ENCODE data around the gene NPTN. TPM values are rescaled to one million over a fixed set of nuclear protein-coding genes. Genes with fewer than 3 reads are reported as not detected.

The NPTN gene
- total RNA-seq, 4 donors from 2014 or later = 132 to 171 (median 147) TPM

DNA sequence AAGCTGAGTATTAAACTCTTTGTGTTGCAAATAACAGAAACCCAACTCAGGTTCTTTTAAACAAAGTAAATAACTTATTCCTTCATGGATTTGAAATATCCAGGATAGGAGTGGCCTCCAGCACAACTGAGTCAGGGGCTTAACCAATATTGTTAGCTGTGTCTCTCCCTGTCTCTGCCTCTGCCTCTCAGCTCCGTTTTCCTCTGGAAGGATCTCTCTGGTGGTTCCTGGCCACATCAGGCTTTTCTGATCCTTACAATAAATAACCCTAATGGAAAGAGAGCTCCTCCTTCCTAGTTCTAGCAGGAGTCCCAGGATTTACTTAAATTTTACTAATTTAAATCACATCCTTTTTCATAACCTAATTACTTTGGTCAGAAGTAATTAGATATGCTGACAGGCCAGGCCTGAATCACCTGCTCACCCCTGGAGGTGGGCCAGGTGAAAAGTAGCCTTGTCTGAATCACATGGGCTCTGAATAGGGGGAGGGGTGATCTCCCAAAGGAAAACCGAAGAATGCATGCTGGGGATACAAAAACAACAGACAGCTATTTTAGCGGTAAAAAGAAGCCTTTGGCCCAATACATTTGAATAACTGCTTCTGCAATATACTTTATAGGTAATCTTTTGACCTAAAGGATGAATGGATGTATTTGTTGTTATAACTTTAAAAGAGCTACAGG is 114.9 kb downstream of the NPTN start:
- Histone ChIP-seq H3K27me3 (no peaks in the 10 kb centered on the region), H3K4me3 (no peak overlapping the region), H3K4me1 (no peaks in the 10 kb centered on the region), H3K36me3 (no peaks in the 10 kb centered on the region), H3K9me3 (no peaks in the 10 kb centered on the region), H3K27ac (no peak overlapping the region)
- TF ChIP-seq POLR2AphosphoS5 (IDR thresholded peaks at IDR 0.05) (no peak), POLR2A (IDR thresholded peaks at IDR 0.05) (no peak), EP300 (IDR thresholded peaks at IDR 0.05) (no peak)
- TF ChIP-seq, protein P1, sequence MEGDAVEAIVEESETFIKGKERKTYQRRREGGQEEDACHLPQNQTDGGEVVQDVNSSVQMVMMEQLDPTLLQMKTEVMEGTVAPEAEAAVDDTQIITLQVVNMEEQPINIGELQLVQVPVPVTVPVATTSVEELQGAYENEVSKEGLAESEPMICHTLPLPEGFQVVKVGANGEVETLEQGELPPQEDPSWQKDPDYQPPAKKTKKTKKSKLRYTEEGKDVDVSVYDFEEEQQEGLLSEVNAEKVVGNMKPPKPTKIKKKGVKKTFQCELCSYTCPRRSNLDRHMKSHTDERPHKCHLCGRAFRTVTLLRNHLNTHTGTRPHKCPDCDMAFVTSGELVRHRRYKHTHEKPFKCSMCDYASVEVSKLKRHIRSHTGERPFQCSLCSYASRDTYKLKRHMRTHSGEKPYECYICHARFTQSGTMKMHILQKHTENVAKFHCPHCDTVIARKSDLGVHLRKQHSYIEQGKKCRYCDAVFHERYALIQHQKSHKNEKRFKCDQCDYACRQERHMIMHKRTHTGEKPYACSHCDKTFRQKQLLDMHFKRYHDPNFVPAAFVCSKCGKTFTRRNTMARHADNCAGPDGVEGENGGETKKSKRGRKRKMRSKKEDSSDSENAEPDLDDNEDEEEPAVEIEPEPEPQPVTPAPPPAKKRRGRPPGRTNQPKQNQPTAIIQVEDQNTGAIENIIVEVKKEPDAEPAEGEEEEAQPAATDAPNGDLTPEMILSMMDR (IDR thresholded peaks at IDR 0.05) = no peak
- no peak for DNase-seq (ENCODE audit: low spot score in 2 of 2)
- WGBS = 64% methylated on average over 3 of the region's 3 CpGs

DNA sequence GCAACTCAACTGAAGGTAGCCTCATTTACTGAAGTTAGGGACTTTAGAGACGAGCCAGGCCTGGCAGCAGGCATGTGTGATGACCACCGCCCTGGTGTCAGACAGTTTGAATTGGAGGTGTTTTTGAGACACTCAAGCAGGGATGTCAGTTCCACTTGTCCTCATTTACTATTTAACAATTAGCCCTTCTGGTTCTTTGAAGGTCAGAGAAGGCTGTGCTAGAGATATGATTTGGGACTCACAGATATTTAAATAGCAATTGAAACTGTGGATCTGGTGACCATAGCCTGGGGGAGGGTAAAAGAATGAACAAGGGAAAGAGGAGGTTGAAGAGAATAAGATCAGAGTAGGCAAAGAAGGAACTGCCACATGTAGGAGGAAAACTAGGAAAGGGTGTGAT is 115.6 kb downstream of the NPTN start:
- no peak overlapping the region for H3K4me3 ChIP-seq
- no peaks in the 10 kb centered on the region for H3K9me3 ChIP-seq
- DNase-seq (ENCODE audit: low spot score in 2 of 2) = no peak
- no peaks in the 10 kb centered on the region for H3K4me1 ChIP-seq
- H3K27me3 ChIP-seq = no peaks in the 10 kb centered on the region
- H3K27ac ChIP-seq = no peak overlapping the region
- H3K36me3 ChIP-seq = no peaks in the 10 kb centered on the region
- 86% methylated on average over 2 of the region's 2 CpGs for WGBS
- no peak for TF ChIP-seq EP300 (IDR thresholded peaks at IDR 0.05)
- TF ChIP-seq, protein P1 (IDR thresholded peaks at IDR 0.05) = no peak
- TF ChIP-seq POLR2A (IDR thresholded peaks at IDR 0.05) = no peak
- no peak for TF ChIP-seq POLR2AphosphoS5 (IDR thresholded peaks at IDR 0.05)

DNA sequence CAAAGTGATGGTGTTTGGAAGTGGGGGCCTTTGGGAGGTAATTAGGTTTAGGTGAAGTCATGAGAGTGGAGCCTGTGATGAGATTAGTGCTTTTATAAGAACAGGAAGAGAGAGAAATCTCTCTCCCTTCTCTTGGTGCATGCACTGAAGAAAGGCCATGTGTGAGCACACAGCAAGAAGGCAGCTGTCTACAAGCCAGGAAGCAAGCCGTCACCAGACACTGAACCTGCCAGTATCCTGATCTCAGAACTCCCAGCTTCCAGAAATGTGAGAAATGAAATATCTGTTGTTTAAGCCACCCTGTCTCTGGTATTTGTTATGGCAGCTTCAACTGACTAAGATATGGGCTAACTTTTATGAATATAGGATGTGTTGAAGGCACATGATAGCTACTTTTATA is 117.7 kb downstream of the NPTN start:
- 82% methylated on average over 1 of the region's 1 CpG for WGBS
- no peak for DNase-seq (ENCODE audit: low spot score in 2 of 2)

More for the DNA sequence above, 117.7 kb downstream of the NPTN start:
- H3K4me1 ChIP-seq = no peaks in the 10 kb centered on the region
- no peak for TF ChIP-seq POLR2A (IDR thresholded peaks at IDR 0.05)
- TF ChIP-seq, protein P1 (IDR thresholded peaks at IDR 0.05) = no peak
- TF ChIP-seq POLR2AphosphoS5 (IDR thresholded peaks at IDR 0.05) = no peak
- TF ChIP-seq EP300 (IDR thresholded peaks at IDR 0.05) = no peak
- no peak overlapping the region for H3K4me3 ChIP-seq
- H3K9me3 ChIP-seq = no peaks in the 10 kb centered on the region
- no peaks in the 10 kb centered on the region for H3K36me3 ChIP-seq
- H3K27ac ChIP-seq = no peak overlapping the region
- H3K27me3 ChIP-seq = no peaks in the 10 kb centered on the region

Other genes with a start within 250 kb of the NPTN start
- gene REC114, start 190.2 kb downstream of the NPTN start, total RNA-seq = not detected
- gene CD276, start 51.0 kb upstream of the NPTN start, total RNA-seq = 100 to 1,000 TPM in 1 of 4 donors, 10 to 100 TPM in 3; 64.2 to 100 (median 74.2) TPM
- gene INSYN1, start 120.0 kb upstream of the NPTN start, total RNA-seq = 10 to 100 TPM; 22.7 to 70.1 (median 45.7) TPM
- not detected for gene TBC1D21, start 240.2 kb upstream of the NPTN start, total RNA-seq